H9 (cell line): Measurements from ENCODE around the gene CADPS2. TPM values are rescaled to one million over a fixed set of nuclear protein-coding genes. Genes with fewer than 3 reads are reported as not detected.

ENCODE experiments used
- DNase-seq: peaks from one replicate; pipeline ENCODE4 v3.0.0-alpha.2; 2017
- H2AFZ ChIP-seq: one replicate; pipeline ENCODE4 v1.6.1; 2013; ENCODE audit warnings: mild to moderate bottlenecking, low read length, control low read depth, moderate library complexity
- H2AK5ac ChIP-seq: 2 replicates; pipeline ENCODE4 v1.6.1; 2013; ENCODE audit warnings: low read length, control low read depth, mixed read lengths; ENCODE audit not compliant: insufficient read length
- H2BK120ac ChIP-seq: one replicate; pipeline ENCODE4 v1.6.1; 2013; ENCODE audit warnings: low read depth, mild to moderate bottlenecking, low read length, control low read depth, inconsistent platforms; ENCODE audit not compliant: poor library complexity, severe bottlenecking
- H2BK12ac ChIP-seq: 2 replicates; pipeline ENCODE4 v1.6.1; 2013; ENCODE audit warnings: low read length, control low read depth, mixed read lengths, low read depth; ENCODE audit not compliant: insufficient read length
- H2BK15ac ChIP-seq: 2 replicates; pipeline ENCODE4 v1.6.1; 2013; ENCODE audit warnings: low read depth, low read length, control low read depth
- H2BK20ac ChIP-seq: one replicate; pipeline ENCODE4 v1.6.1; 2013; ENCODE audit warnings: low read depth, mild to moderate bottlenecking, low read length, control low read depth, inconsistent platforms; ENCODE audit not compliant: poor library complexity, severe bottlenecking
- H2BK5ac ChIP-seq: 2 replicates; pipeline ENCODE4 v1.6.1; 2013; ENCODE audit warnings: low read length, control low read depth, mixed read lengths; ENCODE audit not compliant: insufficient read length
- H3K14ac ChIP-seq: 2 replicates; pipeline ENCODE4 v1.6.1; 2013; ENCODE audit warnings: low read length, control low read depth; ENCODE audit not compliant: insufficient read depth
- H3K18ac ChIP-seq: 2 replicates; pipeline ENCODE4 v1.6.1; 2013; ENCODE audit warnings: low read depth, mild to moderate bottlenecking, mixed read lengths, low read length, control low read depth; ENCODE audit not compliant: insufficient read length
- H3K23ac ChIP-seq: 2 replicates; pipeline ENCODE4 v1.6.1; 2013; ENCODE audit warnings: low read length, control low read depth, mixed read lengths, low read depth; ENCODE audit not compliant: insufficient read length
- H3K23me2 ChIP-seq: 2 replicates; pipeline ENCODE4 v1.6.1; 2013; ENCODE audit warnings: low read depth, mild to moderate bottlenecking, mixed read lengths, low read length, control low read depth; ENCODE audit not compliant: insufficient read length, poor library complexity, severe bottlenecking
- H3K27ac ChIP-seq: 2 replicates; pipeline ENCODE4 v1.5.1; 2013; ENCODE audit warnings: low read length, control low read depth, mixed read lengths, low read depth; ENCODE audit not compliant: insufficient read length
- H3K27me3 ChIP-seq: 2 replicates; pipeline ENCODE4 v1.6.1; 2013; ENCODE audit warnings: low read length, control low read depth, inconsistent platforms; ENCODE audit not compliant: insufficient read depth
- H3K4ac ChIP-seq: 2 replicates; pipeline ENCODE4 v1.6.1; 2013; ENCODE audit warnings: low read depth, mild to moderate bottlenecking, control low read depth, inconsistent platforms, low read length, moderate library complexity
- H3K4me1 ChIP-seq: 2 replicates; pipeline ENCODE4 v1.6.1; 2013; ENCODE audit warnings: low read length, control low read depth, inconsistent platforms; ENCODE audit not compliant: insufficient read depth
- H3K4me2 ChIP-seq: 2 replicates; pipeline ENCODE4 v1.6.1; 2013; ENCODE audit warnings: low read length, control low read depth, mixed read lengths; ENCODE audit not compliant: insufficient read length, insufficient read depth
- H3K56ac ChIP-seq: 2 replicates; pipeline ENCODE4 v1.6.1; 2013; ENCODE audit warnings: low read depth, mild to moderate bottlenecking, mixed read lengths, low read length, control low read depth; ENCODE audit not compliant: insufficient read length
- H3K79me1 ChIP-seq: 2 replicates; pipeline ENCODE4 v1.6.1; 2013; ENCODE audit warnings: low read depth, mild to moderate bottlenecking, moderate library complexity, low read length, control low read depth, inconsistent platforms; ENCODE audit not compliant: insufficient read depth, poor library complexity, severe bottlenecking
- H3K79me2 ChIP-seq: 2 replicates; pipeline ENCODE4 v1.6.1; 2013; ENCODE audit warnings: low read length, control low read depth, inconsistent platforms; ENCODE audit not compliant: insufficient read depth
- H3K9ac ChIP-seq: 2 replicates; pipeline ENCODE4 v1.6.1; 2013; ENCODE audit warnings: low read length, control low read depth, mixed read lengths; ENCODE audit not compliant: insufficient read length; ENCODE audit errors: extremely low read depth
- H3K9me3 ChIP-seq: one replicate; pipeline ENCODE4 v1.6.1; 2013; ENCODE audit warnings: low read depth, low read length, inconsistent platforms; ENCODE audit not compliant: control insufficient read depth
- H3T11ph ChIP-seq: one replicate; pipeline ENCODE4 v1.6.1; 2013; ENCODE audit warnings: mild to moderate bottlenecking, low read length, control low read depth, inconsistent platforms
- H4K20me1 ChIP-seq: one replicate; pipeline ENCODE4 v1.6.1; 2013; ENCODE audit not compliant: control insufficient read depth, insufficient read length, insufficient read depth
- H4K5ac ChIP-seq: 2 replicates; pipeline ENCODE4 v1.6.1; 2013; ENCODE audit warnings: low read depth, mild to moderate bottlenecking, mixed read lengths, low read length, control low read depth; ENCODE audit not compliant: insufficient read length
- H4K8ac ChIP-seq: replicated peaks from 2 replicates; pipeline ENCODE4 v1.6.1; 2013; ENCODE audit warnings: low read length, control low read depth, mixed read lengths, low read depth; ENCODE audit not compliant: insufficient read length
- H4K91ac ChIP-seq: 2 replicates; pipeline ENCODE4 v1.6.1; 2013; ENCODE audit warnings: low read depth, mild to moderate bottlenecking, moderate library complexity, mixed read lengths, low read length, control low read depth; ENCODE audit not compliant: insufficient read length
- H3K27ac Mint-ChIP-seq, 3 experiments: 2 replicates in 2 of 3; 3 replicates in 1 of 3; pipeline ENCODE4 v1.8.0; 2020 to 2021; ENCODE audit warnings: mixed read lengths in 3 of 3, mild to moderate bottlenecking in 1 of 3, moderate library complexity in 1 of 3
- H3K27me3 Mint-ChIP-seq: 2 replicates; pipeline ENCODE4 v1.8.0; 2021; ENCODE audit warnings: low read depth, mild to moderate bottlenecking, moderate library complexity, mixed read lengths
- H3K36me3 Mint-ChIP-seq, 3 experiments: 2 replicates in 2 of 3; 3 replicates in 1 of 3; pipeline ENCODE4 v1.8.0; 2020 to 2021; ENCODE audit warnings: low read depth in 3 of 3, mixed read lengths in 3 of 3; ENCODE audit not compliant: insufficient read depth in 1 of 3
- H3K4me1 Mint-ChIP-seq, 2 experiments: 2 replicates each; pipeline ENCODE4 v1.8.0; 2020; ENCODE audit warnings: mixed read lengths in 2 of 2
- H3K4me3 Mint-ChIP-seq, 2 experiments: 2 replicates in 1 of 2; 3 replicates in 1 of 2; pipeline ENCODE4 v1.8.0; 2020 to 2021; ENCODE audit warnings: mild to moderate bottlenecking in 2 of 2, mixed read lengths in 2 of 2, moderate library complexity in 1 of 2
- H3K9me3 Mint-ChIP-seq, 2 experiments: 2 replicates in 1 of 2; 3 replicates in 1 of 2; pipeline ENCODE4 v1.8.0; 2020; ENCODE audit warnings: mild to moderate bottlenecking in 2 of 2, mixed read lengths in 2 of 2, moderate library complexity in 1 of 2
- CTCF ChIP-seq: fragments of 200-600 bp; sonication (generic); conservative IDR thresholded peaks from 3 replicates; pipeline ENCODE4 v1.8.0; 2021; ENCODE audit warnings: antibody characterized with exemption, mild to moderate bottlenecking
- WGBS: extraction: QIAGEN DNeasy Blood & Tissue Kit; methylation state at CpG from one replicate; pipeline ENCODE4 v1.1.7; 2013; ENCODE audit warnings: missing lambda C conversion rate, low lambda C conversion rate, mixed read lengths; ENCODE audit not compliant: insufficient read length; ENCODE audit errors: extremely low coverage; 5-methylcytosine and 5-hydroxymethylcytosine counted together
- total RNA-seq: library from RNA; stranded (reverse); gene quantifications from 2 replicates; pipeline ENCODE4 v1.2.1, GENCODE V29; 2021

The CADPS2 gene
- total RNA-seq, 1 experiment from 2014 or later = 7.1 TPM

DNA sequence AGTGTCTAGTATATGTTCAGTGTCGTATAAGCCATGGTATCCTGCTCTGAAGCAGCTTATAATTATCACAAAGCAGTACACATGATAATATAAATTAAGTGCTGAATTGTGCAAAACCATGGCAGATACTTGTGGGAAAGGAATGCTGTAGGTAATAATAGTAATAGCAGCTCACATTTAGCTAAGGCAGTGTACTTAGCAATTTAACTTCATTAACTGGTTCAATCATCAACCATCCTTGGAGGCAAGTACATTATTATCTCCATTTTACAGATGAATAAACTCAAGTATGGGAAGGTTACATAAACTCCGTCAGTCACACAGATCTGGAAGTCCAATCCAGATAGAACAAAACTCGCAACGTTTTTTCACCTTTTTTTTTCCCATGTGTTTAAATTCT lies 161.9 kb downstream of the CADPS2 start:
- Histone ChIP-seq H3K23ac (no peak overlapping the region), H2BK120ac (no peak overlapping the region), H4K5ac (no peak overlapping the region), H3K23me2 (no peaks in the 10 kb centered on the region), H3K4ac (no peak overlapping the region), H4K91ac (no peak overlapping the region), H3K4me2 (no peak overlapping the region), H2BK12ac (no peak overlapping the region), H3K18ac (no peak overlapping the region), H3K79me1 (no peaks in the 10 kb centered on the region), H3K79me2 (no peaks in the 10 kb centered on the region; the same call in 1 of the 2 replicates), H2AFZ (no peak overlapping the region), H3K56ac (no peak overlapping the region), H4K20me1 (no peaks in the 10 kb centered on the region), H3K14ac (no peak overlapping the region), H2BK5ac (no peak overlapping the region), H2BK20ac (no peak overlapping the region), H4K8ac (no peak overlapping the region), H3T11ph (no peak overlapping the region), H3K9ac (no peak overlapping the region), H3K27ac (no peak overlapping the region), H2BK15ac (no peak overlapping the region), H3K27me3 (no peaks in the 10 kb centered on the region), H3K4me1 (no peaks in the 10 kb centered on the region; the same call in 1 of the 2 replicates), H3K9me3 (no peaks in the 10 kb centered on the region), H2AK5ac (no peak overlapping the region)
- Mint-ChIP-seq H3K9me3 (no peaks in the 10 kb centered on the region; a peak in 1 of 5 replicates), H3K27ac (no peak overlapping the region; a peak in 1 of 7 replicates), H3K4me1 (peaks cover 2 to 7% of the 10 kb centered on the region in 2 experiments), H3K36me3 (no peaks in the 10 kb centered on the region; a peak in 2 of 7 replicates), H3K4me3 (no peak overlapping the region), H3K27me3 (no peaks in the 10 kb centered on the region)
- DNase-seq = no peak
- WGBS = no CpG with 5 or more reads among the region's 4 CpGs
- TF ChIP-seq CTCF = no peak
